ENCODE results near the gene ZNF90. TPM values are rescaled to one million over a fixed set of nuclear protein-coding genes. Genes with fewer than 3 reads are reported as not detected.
"Not testable (repeated sequence)": the region's sequence is repeated elsewhere in the genome, so short reads cannot be mapped to it uniquely, and the experiment has no call there.

ZNF90 gene
- 10 to 100 TPM in 3 of 4 donors, 1 to 10 TPM in 1; 6.7 to 20.4 (median 15.4) TPM for polyA plus RNA-seq (ENCODE audit: insufficient read length in 4 of 4)

GRCh38 chr19:20077791-20078463 is at the start of gene ZNF90:
TSS of gene ZNF90 (plus strand) at chr19:20078000. CDS start at chr19:20078133, 133 bp downstream.
- DNase-seq (ENCODE audit: low read depth in 4 of 4, low spot score in 3 of 4) = peak; percentile 85 to 97 (median 94)

- DNase-seq (ENCODE audit: low read depth in 4 of 4, low spot score in 3 of 4) = no peak
Observed at GRCh38 chr19:20028611-20029010, 49.2 kb upstream of the ZNF90 start.

GRCh38 chr19:20035935-20036334 is 41.9 kb upstream of the ZNF90 start:
- DNase-seq (ENCODE audit: low read depth in 4 of 4, low spot score in 3 of 4) = no peak

- peak in 2 of 4 donors; percentile 2 to 18 for DNase-seq (ENCODE audit: low read depth in 4 of 4, low spot score in 3 of 4)
Observed at GRCh38 chr19:20038358-20039202, 39.2 kb upstream of the ZNF90 start.

- DNase-seq (ENCODE audit: low read depth in 4 of 4, low spot score in 3 of 4) = peak; percentile 93 to 96 (median 95)
Observed at GRCh38 chr19:20039203-20039723, 38.5 kb upstream of the ZNF90 start, which contains the start of gene ZNF682. TSS of gene ZNF682 (minus strand) at chr19:20039505. CDS start at chr19:20039345, 160 bp downstream.

- DNase-seq (ENCODE audit: low read depth in 4 of 4, low spot score in 3 of 4) = no peak
Observed at GRCh38 chr19:20044663-20045062, 33.1 kb upstream of the ZNF90 start.

GRCh38 chr19:20045742-20046141 is 32.1 kb upstream of the ZNF90 start:
- not testable (repeated sequence) for DNase-seq (ENCODE audit: low read depth in 4 of 4, low spot score in 3 of 4)

GRCh38 chr19:20051841-20052768 is 25.7 kb upstream of the ZNF90 start:
- peak; percentile 91 to 96 (median 94) for DNase-seq (ENCODE audit: low read depth in 4 of 4, low spot score in 3 of 4)

- not testable (repeated sequence) for DNase-seq (ENCODE audit: low read depth in 4 of 4, low spot score in 3 of 4)
Observed at GRCh38 chr19:20058738-20059137, 19.1 kb upstream of the ZNF90 start.

GRCh38 chr19:20060282-20060681 is 17.5 kb upstream of the ZNF90 start:
- DNase-seq (ENCODE audit: low read depth in 4 of 4, low spot score in 3 of 4) = no peak

GRCh38 chr19:20066861-20067260 is 10.9 kb upstream of the ZNF90 start:
- no peak for DNase-seq (ENCODE audit: low read depth in 4 of 4, low spot score in 3 of 4)

GRCh38 chr19:20067943-20068342 is 9.9 kb upstream of the ZNF90 start:
- DNase-seq (ENCODE audit: low read depth in 4 of 4, low spot score in 3 of 4) = no peak

- DNase-seq (ENCODE audit: low read depth in 4 of 4, low spot score in 3 of 4) = not testable (repeated sequence)
Observed at GRCh38 chr19:20068559-20068958, 9.2 kb upstream of the ZNF90 start.

GRCh38 chr19:20070691-20071090 is 7.1 kb upstream of the ZNF90 start:
- DNase-seq (ENCODE audit: low read depth in 4 of 4, low spot score in 3 of 4) = no peak

GRCh38 chr19:20072936-20073335 is 4.9 kb upstream of the ZNF90 start:
- DNase-seq (ENCODE audit: low read depth in 4 of 4, low spot score in 3 of 4) = no peak

- DNase-seq (ENCODE audit: low read depth in 4 of 4, low spot score in 3 of 4) = no peak
Observed at GRCh38 chr19:20078581-20079031, 806 bp downstream of the ZNF90 start.

GRCh38 chr19:20079476-20079875 is 1.7 kb downstream of the ZNF90 start:
- no peak for DNase-seq (ENCODE audit: low read depth in 4 of 4, low spot score in 3 of 4)

GRCh38 chr19:20080656-20081055 is 2.9 kb downstream of the ZNF90 start:
- no peak for DNase-seq (ENCODE audit: low read depth in 4 of 4, low spot score in 3 of 4)

- DNase-seq (ENCODE audit: low read depth in 4 of 4, low spot score in 3 of 4) = not testable (repeated sequence)
Observed at GRCh38 chr19:20082232-20082833, 4.5 kb downstream of the ZNF90 start.

GRCh38 chr19:20082876-20083275 is 5.1 kb downstream of the ZNF90 start:
- not testable (repeated sequence) for DNase-seq (ENCODE audit: low read depth in 4 of 4, low spot score in 3 of 4)
